Ishikawa (cell line): ENCODE results near the gene PARD6G.

Experiments used
- CEBPB ChIP-seq: IDR thresholded peaks from 2 replicates; pipeline ENCODE4 v1.6.1; 2012
- EGR1 ChIP-seq: IDR thresholded peaks from 2 replicates; pipeline ENCODE4 v1.6.1; 2012
- EP300 ChIP-seq: IDR thresholded peaks from 2 replicates; pipeline ENCODE4 v1.6.1; 2012; ENCODE audit warnings: borderline replicate concordance
- FOXM1 ChIP-seq: IDR thresholded peaks from 2 replicates; pipeline ENCODE4 v1.6.1; 2012; ENCODE audit warnings: low read depth, borderline replicate concordance
- RAD21 ChIP-seq: IDR thresholded peaks from 2 replicates; pipeline ENCODE4 v1.6.1; 2012; ENCODE audit warnings: low read depth
- TAF1 ChIP-seq: IDR thresholded peaks from 2 replicates; pipeline ENCODE4 v1.6.1; 2012; ENCODE audit warnings: low read depth, mild to moderate bottlenecking
- TCF12 ChIP-seq: IDR thresholded peaks from 2 replicates; pipeline ENCODE4 v1.6.1; 2012; ENCODE audit warnings: low read depth
- TEAD4 ChIP-seq: IDR thresholded peaks from 2 replicates; pipeline ENCODE4 v1.6.1; 2012
- YY1 ChIP-seq: IDR thresholded peaks from 2 replicates; pipeline ENCODE4 v1.6.1; 2012; ENCODE audit warnings: low read depth
- TF ChIP-seq, protein P1 (sequence below): IDR thresholded peaks from 2 replicates; pipeline ENCODE4 v1.6.1; 2012
- TF ChIP-seq, protein P2 (sequence below): IDR thresholded peaks from 2 replicates; pipeline ENCODE4 v1.6.1; 2012; ENCODE audit warnings: low read depth, mild to moderate bottlenecking
- TF ChIP-seq, protein P3 (sequence below): IDR thresholded peaks from 2 replicates; pipeline ENCODE4 v1.6.1; 2012

DNA sequence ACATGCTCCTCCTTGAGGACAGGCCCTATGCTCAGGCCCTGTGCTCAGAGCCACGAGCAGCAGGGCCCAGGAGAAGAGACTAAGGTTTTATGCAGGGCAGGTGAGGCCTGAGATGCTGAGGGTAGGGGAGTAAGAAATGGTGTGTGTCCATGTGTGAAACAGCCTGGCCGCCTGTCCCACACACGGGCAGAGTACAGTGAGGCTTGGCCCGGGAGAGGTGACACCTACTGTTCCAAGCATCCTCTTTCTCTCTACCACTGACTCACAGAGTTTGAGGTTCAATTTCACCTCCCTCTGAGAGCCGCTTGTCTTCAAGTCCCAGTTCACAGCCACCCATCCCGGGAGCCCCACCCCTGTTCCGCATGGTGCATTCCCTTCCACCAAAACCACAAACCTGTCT, 84.1 kb downstream of the PARD6G start:
- no peak for TF ChIP-seq TCF12
- no peak for TF ChIP-seq YY1
- no peak for TF ChIP-seq TEAD4
- TF ChIP-seq, protein P1, sequence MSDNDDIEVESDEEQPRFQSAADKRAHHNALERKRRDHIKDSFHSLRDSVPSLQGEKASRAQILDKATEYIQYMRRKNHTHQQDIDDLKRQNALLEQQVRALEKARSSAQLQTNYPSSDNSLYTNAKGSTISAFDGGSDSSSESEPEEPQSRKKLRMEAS, result no peak
- TF ChIP-seq TAF1, result no peak
- TF ChIP-seq RAD21, result no peak
- TF ChIP-seq, protein P2, sequence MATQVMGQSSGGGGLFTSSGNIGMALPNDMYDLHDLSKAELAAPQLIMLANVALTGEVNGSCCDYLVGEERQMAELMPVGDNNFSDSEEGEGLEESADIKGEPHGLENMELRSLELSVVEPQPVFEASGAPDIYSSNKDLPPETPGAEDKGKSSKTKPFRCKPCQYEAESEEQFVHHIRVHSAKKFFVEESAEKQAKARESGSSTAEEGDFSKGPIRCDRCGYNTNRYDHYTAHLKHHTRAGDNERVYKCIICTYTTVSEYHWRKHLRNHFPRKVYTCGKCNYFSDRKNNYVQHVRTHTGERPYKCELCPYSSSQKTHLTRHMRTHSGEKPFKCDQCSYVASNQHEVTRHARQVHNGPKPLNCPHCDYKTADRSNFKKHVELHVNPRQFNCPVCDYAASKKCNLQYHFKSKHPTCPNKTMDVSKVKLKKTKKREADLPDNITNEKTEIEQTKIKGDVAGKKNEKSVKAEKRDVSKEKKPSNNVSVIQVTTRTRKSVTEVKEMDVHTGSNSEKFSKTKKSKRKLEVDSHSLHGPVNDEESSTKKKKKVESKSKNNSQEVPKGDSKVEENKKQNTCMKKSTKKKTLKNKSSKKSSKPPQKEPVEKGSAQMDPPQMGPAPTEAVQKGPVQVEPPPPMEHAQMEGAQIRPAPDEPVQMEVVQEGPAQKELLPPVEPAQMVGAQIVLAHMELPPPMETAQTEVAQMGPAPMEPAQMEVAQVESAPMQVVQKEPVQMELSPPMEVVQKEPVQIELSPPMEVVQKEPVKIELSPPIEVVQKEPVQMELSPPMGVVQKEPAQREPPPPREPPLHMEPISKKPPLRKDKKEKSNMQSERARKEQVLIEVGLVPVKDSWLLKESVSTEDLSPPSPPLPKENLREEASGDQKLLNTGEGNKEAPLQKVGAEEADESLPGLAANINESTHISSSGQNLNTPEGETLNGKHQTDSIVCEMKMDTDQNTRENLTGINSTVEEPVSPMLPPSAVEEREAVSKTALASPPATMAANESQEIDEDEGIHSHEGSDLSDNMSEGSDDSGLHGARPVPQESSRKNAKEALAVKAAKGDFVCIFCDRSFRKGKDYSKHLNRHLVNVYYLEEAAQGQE, result no peak
- no peak for TF ChIP-seq EGR1
- TF ChIP-seq EP300, result no peak
- TF ChIP-seq, protein P3, sequence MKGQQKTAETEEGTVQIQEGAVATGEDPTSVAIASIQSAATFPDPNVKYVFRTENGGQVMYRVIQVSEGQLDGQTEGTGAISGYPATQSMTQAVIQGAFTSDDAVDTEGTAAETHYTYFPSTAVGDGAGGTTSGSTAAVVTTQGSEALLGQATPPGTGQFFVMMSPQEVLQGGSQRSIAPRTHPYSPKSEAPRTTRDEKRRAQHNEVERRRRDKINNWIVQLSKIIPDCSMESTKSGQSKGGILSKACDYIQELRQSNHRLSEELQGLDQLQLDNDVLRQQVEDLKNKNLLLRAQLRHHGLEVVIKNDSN, result no peak
- TF ChIP-seq FOXM1, result no peak
- no peak for TF ChIP-seq CEBPB
